ENCODE data around the gene MED6.

The MED6 gene

GRCh38 chr14:70642303-70643235 lies 42.1 kb upstream of the MED6 start:
- peak overlapping the region; percentile 45 for H3K4me3 ChIP-seq (ENCODE audit: low read depth, low read length)
- TF ChIP-seq CTCF (IDR thresholded peaks at IDR 0.05; ENCODE audit: low read depth, low read length): no peak

- no peak for TF ChIP-seq CTCF (IDR thresholded peaks at IDR 0.05; ENCODE audit: low read depth, low read length)
- H3K4me3 ChIP-seq (ENCODE audit: low read depth, low read length): peak within 1 kb of the TSS; percentile 45
Measured at GRCh38 chr14:70641548-70642302, 41.3 kb upstream of the MED6 start, which contains the start of gene TTC9. Gene TTC9 (plus strand): TSS chr14:70641916. CDS start chr14:70642130, 214 bp downstream.

GRCh38 chr14:70640938-70641547 lies 40.6 kb upstream of the MED6 start:
- peak overlapping the region; percentile 41 for H3K4me3 ChIP-seq (ENCODE audit: low read depth, low read length)
- TF ChIP-seq CTCF (IDR thresholded peaks at IDR 0.05; ENCODE audit: low read depth, low read length): no peak

- no peak for TF ChIP-seq CTCF (IDR thresholded peaks at IDR 0.05; ENCODE audit: low read depth, low read length)
- H3K4me3 ChIP-seq (ENCODE audit: low read depth, low read length): no peak overlapping the region
Measured at GRCh38 chr14:70638416-70638815, 38.0 kb upstream of the MED6 start.

- no peak for TF ChIP-seq CTCF (IDR thresholded peaks at IDR 0.05; ENCODE audit: low read depth, low read length)
- no peak overlapping the region for H3K4me3 ChIP-seq (ENCODE audit: low read depth, low read length)
Measured at GRCh38 chr14:70635971-70636595, 35.6 kb upstream of the MED6 start.

- TF ChIP-seq CTCF (IDR thresholded peaks at IDR 0.05; ENCODE audit: low read depth, low read length): no peak
- no peak overlapping the region for H3K4me3 ChIP-seq (ENCODE audit: low read depth, low read length)
Measured at GRCh38 chr14:70631948-70632347, 31.5 kb upstream of the MED6 start.
